B cell (primary cell): ENCODE measurements around the gene NPTXR.

Experiments
- CTCF ChIP-seq: fragments of 200-600 bp; IDR thresholded peaks from one replicate; pipeline ENCODE4 v1.8.0; 2022; ENCODE audit warnings: antibody characterized with exemption, mild to moderate bottlenecking
- EZH2 ChIP-seq: IDR thresholded peaks from 2 replicates; pipeline ENCODE4 v1.6.1; 2012; ENCODE audit warnings: borderline replicate concordance, low read depth, mild to moderate bottlenecking, moderate library complexity, low read length; ENCODE audit not compliant: insufficient read depth, poor library complexity, severe bottlenecking

- TF ChIP-seq CTCF (no peak), EZH2 (no peak)
These were observed 62.8 kb downstream of the NPTXR start for GRCh38 chr22:38781033-38781432.
